Natural killer cell (primary cell): ENCODE measurements around the gene NTPCR. TPM values are rescaled to one million over a fixed set of nuclear protein-coding genes. Genes with fewer than 3 reads are reported as not detected.
"Not testable (repeated sequence)": the region's sequence is repeated elsewhere in the genome, so short reads cannot be mapped to it uniquely, and the experiment has no call there.

Experiments used
- ATAC-seq, 3 donors: fragments of 150-1000 bp in 2 of 3; fragments of 200-7000 bp in 1 of 3; cut with Tn5 transposase; 1 replicate in 1 of 3; 2 replicates in 2 of 3; pipeline ENCODE4 v1.10.0; 2021; ENCODE audit warnings: mild to moderate bottlenecking in 2 of 3, moderate library complexity in 2 of 3
- DNase-seq, 2 donors: peaks; one replicate each; pipeline versions ENCODE4 v3.0.0 to v3.0.0-alpha.2; 2013 to 2021; ENCODE audit warnings: mixed read lengths in 1 of 2
- H3K27ac ChIP-seq: one replicate; pipeline ENCODE4 v1.5.1; 2013; ENCODE audit warnings: mild to moderate bottlenecking, low read length
- H3K27me3 ChIP-seq: one replicate; pipeline ENCODE4 v1.6.1; 2013; ENCODE audit warnings: low read length; ENCODE audit not compliant: control insufficient read depth, insufficient read depth
- H3K36me3 ChIP-seq: one replicate; pipeline ENCODE4 v1.6.1; 2013; ENCODE audit warnings: low read length; ENCODE audit not compliant: control insufficient read depth, insufficient read depth
- H3K4me1 ChIP-seq: one replicate; pipeline ENCODE4 v1.6.1; 2013; ENCODE audit warnings: low read length; ENCODE audit not compliant: control insufficient read depth, insufficient read depth
- H3K4me3 ChIP-seq: one replicate; pipeline ENCODE4 v1.5.1; 2013; ENCODE audit warnings: low read length
- H3K9me3 ChIP-seq: one replicate; pipeline ENCODE4 v1.6.1; 2013; ENCODE audit warnings: low read length; ENCODE audit not compliant: control insufficient read depth, insufficient read depth
- H3K27ac Mint-ChIP-seq, 2 donors: one replicate each; pipeline ENCODE4 v1.8.0; 2022; ENCODE audit warnings: mild to moderate bottlenecking in 2 of 2, mixed read lengths in 2 of 2, moderate library complexity in 1 of 2
- H3K27me3 Mint-ChIP-seq, 2 donors: one replicate each; pipeline ENCODE4 v1.8.0; 2022; ENCODE audit warnings: low read depth in 2 of 2, mixed read lengths in 2 of 2
- H3K36me3 Mint-ChIP-seq: one replicate; pipeline ENCODE4 v1.8.0; 2022; ENCODE audit warnings: mixed read lengths
- H3K4me1 Mint-ChIP-seq, 2 donors: one replicate each; pipeline ENCODE4 v1.8.0; 2022; ENCODE audit warnings: mixed read lengths in 2 of 2
- H3K4me3 Mint-ChIP-seq: one replicate; pipeline ENCODE4 v1.8.0; 2022; ENCODE audit warnings: mild to moderate bottlenecking, moderate library complexity, mixed read lengths
- H3K9me3 Mint-ChIP-seq, 2 donors: one replicate each; pipeline ENCODE4 v1.8.0; 2022; ENCODE audit warnings: mixed read lengths in 2 of 2
- WGBS: methylation state at CpG from one replicate; pipeline ENCODE4 v1.1.7; 2013; ENCODE audit warnings: missing lambda C conversion rate; ENCODE audit not compliant: insufficient coverage; 5-methylcytosine and 5-hydroxymethylcytosine counted together
- intact Hi-C: fragments of 100-400 bp; cut with micrococcal nuclease; formaldehyde crosslinking; loops from one replicate; pipeline ENCODE4 v1.14.2; 2022
- total RNA-seq, 4 donors: library from RNA; stranded (reverse); fragments of 120-200 nt in 1 of 4; gene quantifications; one replicate each; pipeline versions ENCODE4 v1.2.3 to v1.2.4, GENCODE V29; 2013 to 2022
- TF ChIP-seq, protein P1 (sequence below): fragments of 200-600 bp; IDR thresholded peaks from one replicate; pipeline ENCODE4 v1.8.0; 2022; ENCODE audit warnings: antibody characterized with exemption

Gene NTPCR
- total RNA-seq, 3 donors from 2014 or later (not counting 1 experiment from before 2014, with no cell fraction given), result 12.9 to 25.7 (median 17.4) TPM

DNA sequence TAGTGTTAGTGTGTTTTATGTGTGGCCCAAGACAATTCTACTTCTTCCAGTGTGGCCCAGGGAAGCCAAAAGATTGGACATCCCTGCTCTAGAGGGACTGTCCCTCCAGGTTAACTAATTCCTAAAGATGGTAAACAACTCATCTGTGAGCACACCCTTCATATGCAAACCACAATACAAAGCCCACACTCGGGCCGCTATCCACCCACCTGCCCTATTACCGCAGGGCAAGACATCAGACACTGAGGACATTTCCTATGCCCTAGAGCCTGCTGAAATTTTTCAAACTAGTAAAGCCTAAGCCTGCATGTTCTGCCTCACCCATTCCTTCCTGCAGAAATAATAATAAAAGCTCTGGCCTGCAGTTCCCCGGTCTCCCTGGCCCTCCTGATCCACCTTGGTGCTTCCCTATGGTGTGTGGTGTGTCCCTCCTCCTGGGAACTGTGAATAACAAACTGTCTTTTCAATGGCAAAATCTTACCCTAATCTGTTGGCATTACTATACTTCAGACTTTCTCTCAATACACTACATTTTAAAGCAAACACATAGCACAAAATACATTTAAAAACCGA lies 39.3 kb upstream of the NTPCR start:
- Histone ChIP-seq H3K36me3 (no peaks in the 10 kb centered on the region), H3K27me3 (no peaks in the 10 kb centered on the region), H3K9me3 (no peaks in the 10 kb centered on the region), H3K4me1 (peaks cover 12% of the 10 kb centered on the region), H3K27ac (no peak overlapping the region), H3K4me3 (no peak overlapping the region)
- Mint-ChIP-seq H3K27ac (no peak overlapping the region), H3K27me3 (peaks cover 13 to 19% of the 10 kb centered on the region in 2 donors), H3K4me3 (no peak overlapping the region), H3K36me3 (no peaks in the 10 kb centered on the region), H3K4me1 (peaks cover 11 to 15% of the 10 kb centered on the region in 2 donors), H3K9me3 (no peaks in the 10 kb centered on the region)
- intact Hi-C loops, result no loop called here
- TF ChIP-seq, protein P1, sequence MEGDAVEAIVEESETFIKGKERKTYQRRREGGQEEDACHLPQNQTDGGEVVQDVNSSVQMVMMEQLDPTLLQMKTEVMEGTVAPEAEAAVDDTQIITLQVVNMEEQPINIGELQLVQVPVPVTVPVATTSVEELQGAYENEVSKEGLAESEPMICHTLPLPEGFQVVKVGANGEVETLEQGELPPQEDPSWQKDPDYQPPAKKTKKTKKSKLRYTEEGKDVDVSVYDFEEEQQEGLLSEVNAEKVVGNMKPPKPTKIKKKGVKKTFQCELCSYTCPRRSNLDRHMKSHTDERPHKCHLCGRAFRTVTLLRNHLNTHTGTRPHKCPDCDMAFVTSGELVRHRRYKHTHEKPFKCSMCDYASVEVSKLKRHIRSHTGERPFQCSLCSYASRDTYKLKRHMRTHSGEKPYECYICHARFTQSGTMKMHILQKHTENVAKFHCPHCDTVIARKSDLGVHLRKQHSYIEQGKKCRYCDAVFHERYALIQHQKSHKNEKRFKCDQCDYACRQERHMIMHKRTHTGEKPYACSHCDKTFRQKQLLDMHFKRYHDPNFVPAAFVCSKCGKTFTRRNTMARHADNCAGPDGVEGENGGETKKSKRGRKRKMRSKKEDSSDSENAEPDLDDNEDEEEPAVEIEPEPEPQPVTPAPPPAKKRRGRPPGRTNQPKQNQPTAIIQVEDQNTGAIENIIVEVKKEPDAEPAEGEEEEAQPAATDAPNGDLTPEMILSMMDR, result no peak
- 38% methylated on average over 4 of the region's 5 CpGs for WGBS
- no peak for DNase-seq
- ATAC-seq, result no peak

DNA sequence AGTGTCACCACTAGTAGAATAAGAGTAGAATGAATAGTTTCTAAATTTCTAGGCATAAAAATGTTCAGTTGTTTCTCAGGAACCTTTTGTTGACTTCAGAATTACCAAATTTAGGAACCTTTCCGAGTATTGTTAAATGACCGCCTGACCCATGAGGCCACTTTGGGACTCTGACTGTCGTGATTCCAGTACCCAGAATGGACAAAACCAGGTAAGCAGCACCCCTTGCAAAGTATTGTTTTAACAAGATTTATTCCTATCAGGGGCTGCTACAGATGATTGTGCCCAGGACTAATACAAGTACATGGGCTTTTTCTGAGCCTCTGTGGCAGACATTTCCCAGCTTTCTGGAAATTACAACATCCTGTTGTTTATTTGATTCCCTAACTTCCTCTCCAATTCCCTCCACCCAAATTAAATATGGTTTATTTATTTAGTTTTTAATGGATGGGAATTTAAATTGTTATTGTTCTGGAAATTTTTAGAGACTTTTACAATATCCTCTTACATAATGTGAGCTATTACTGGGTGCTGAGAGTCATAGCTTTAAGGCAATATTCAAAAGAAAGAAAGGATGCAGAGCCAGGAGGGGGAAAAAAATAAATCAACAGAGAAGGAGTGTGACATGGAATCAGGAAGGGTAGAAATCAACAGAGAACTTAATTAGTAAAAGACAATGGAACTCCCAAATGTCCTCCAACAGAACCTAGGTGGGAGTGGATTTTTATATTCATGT lies 37.4 kb upstream of the NTPCR start:
- H3K4me1 ChIP-seq, result peaks cover 12% of the 10 kb centered on the region
- no peak overlapping the region for H3K27ac Mint-ChIP-seq
- H3K36me3 ChIP-seq, result no peaks in the 10 kb centered on the region
- peaks cover 0 to 2% of the 10 kb centered on the region in 2 donors for H3K9me3 Mint-ChIP-seq
- no peaks in the 10 kb centered on the region for H3K27me3 ChIP-seq
- TF ChIP-seq, protein P1, result no peak
- no peaks in the 10 kb centered on the region for H3K36me3 Mint-ChIP-seq
- DNase-seq (no peak), ATAC-seq (no peak)
- peaks cover 8% of the 10 kb centered on the region in 2 donors for H3K27me3 Mint-ChIP-seq
- H3K27ac ChIP-seq, result no peak overlapping the region
- H3K9me3 ChIP-seq, result no peaks in the 10 kb centered on the region
- intact Hi-C loops, result no loop called here
- peaks cover 11 to 15% of the 10 kb centered on the region in 2 donors for H3K4me1 Mint-ChIP-seq
- H3K4me3 Mint-ChIP-seq, result no peak overlapping the region
- no peak overlapping the region for H3K4me3 ChIP-seq
- 92% methylated on average over 3 of the region's 3 CpGs for WGBS

DNA sequence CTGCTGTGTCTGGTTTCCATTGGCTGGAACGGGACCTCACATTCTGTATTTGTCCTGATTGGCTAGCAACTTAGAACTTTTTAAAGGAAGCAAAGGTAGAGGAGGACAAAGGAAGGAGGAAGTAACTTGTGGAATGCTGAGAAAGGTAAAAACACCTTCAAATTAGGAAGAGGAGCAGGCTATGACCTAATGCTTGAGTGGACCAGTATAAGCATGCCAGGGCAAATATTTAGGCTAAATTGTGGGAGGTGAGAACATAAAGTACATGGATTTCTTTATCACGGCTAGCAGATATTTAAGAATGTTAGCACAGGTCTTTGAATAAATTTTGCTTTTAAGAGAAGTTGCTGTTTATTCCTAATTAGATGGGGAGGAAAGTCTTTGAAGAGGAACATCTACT lies 36.1 kb upstream of the NTPCR start:
- H3K27me3 Mint-ChIP-seq, H3K27me3 ChIP-seq, H3K36me3 Mint-ChIP-seq, intact Hi-C loops, H3K36me3 ChIP-seq, DNase-seq, ATAC-seq, H3K9me3 ChIP-seq, H3K4me1 ChIP-seq, H3K9me3 Mint-ChIP-seq, H3K27ac ChIP-seq, H3K27ac Mint-ChIP-seq, H3K4me3 Mint-ChIP-seq, H3K4me3 ChIP-seq: not testable (repeated sequence)
- peaks cover 11 to 15% of the 10 kb centered on the region in 2 donors for H3K4me1 Mint-ChIP-seq
- 83% methylated on average over 2 of the region's 2 CpGs for WGBS

DNA sequence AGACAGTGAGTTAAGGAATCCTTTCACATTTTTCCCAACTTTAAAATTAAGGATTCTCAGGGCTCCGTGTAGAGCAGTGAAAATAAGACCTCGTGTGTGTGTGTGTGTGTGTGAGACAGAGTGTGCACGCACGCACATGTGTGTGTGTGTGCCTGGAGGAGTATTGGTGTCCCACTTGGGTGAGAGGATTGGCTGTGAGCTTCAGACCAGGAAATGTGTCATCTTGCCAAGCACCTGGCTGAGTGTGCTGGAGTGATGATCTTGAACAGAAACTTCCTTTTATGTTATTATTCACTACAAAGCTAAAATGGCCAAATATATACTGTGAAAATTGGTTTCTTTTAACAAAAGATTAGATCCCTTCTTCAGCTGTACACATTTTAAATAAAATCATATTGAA lies 35.2 kb upstream of the NTPCR start:
- H3K9me3 ChIP-seq, result no peaks in the 10 kb centered on the region
- intact Hi-C loops, result no loop called here
- H3K27ac ChIP-seq, result no peak overlapping the region
- peaks cover 5% of the 10 kb centered on the region for H3K4me1 ChIP-seq
- ATAC-seq (no peak), DNase-seq (no peak)
- Mint-ChIP-seq H3K9me3 (peaks cover 0 to 2% of the 10 kb centered on the region in 2 donors), H3K4me3 (no peak overlapping the region), H3K4me1 (peaks cover 6 to 10% of the 10 kb centered on the region in 2 donors), H3K27me3 (peaks cover 8% of the 10 kb centered on the region in 2 donors), H3K27ac (no peak overlapping the region), H3K36me3 (no peaks in the 10 kb centered on the region)
- no peak overlapping the region for H3K4me3 ChIP-seq
- TF ChIP-seq, protein P1, result no peak
- H3K36me3 ChIP-seq, result no peaks in the 10 kb centered on the region
- 95% methylated on average over 4 of the region's 4 CpGs for WGBS
- no peaks in the 10 kb centered on the region for H3K27me3 ChIP-seq
